GM23338 (cell line): ENCODE measurements around the gene IQCE. TPM values are rescaled to one million over a fixed set of nuclear protein-coding genes. Genes with fewer than 3 reads are reported as not detected.

Experiments used
- ATAC-seq: fragments of 200-7000 bp; cut with Tn5 transposase; 3 replicates; pipeline ENCODE4 v1.9.1; 2020
- DNase-seq: peaks from one replicate; pipeline ENCODE4 v3.0.0-alpha.2; 2015; ENCODE audit warnings: low spot score
- H2AFZ ChIP-seq: fragments of 200-600 bp; sonication (generic); 2 replicates; pipeline ENCODE4 v1.8.0; 2016; ENCODE audit warnings: antibody characterized with exemption, mild to moderate bottlenecking, moderate library complexity
- H3F3A ChIP-seq: fragments of 200-600 bp; sonication (generic); replicated peaks from 2 replicates; pipeline ENCODE4 v1.8.0; 2017; ENCODE audit warnings: antibody characterized with exemption, mixed run types, low read depth
- H3K27ac ChIP-seq: fragments of 200-600 bp; sonication (generic); 2 replicates; pipeline ENCODE4 v1.6.1; 2016; ENCODE audit warnings: low read depth
- H3K27me3 ChIP-seq: fragments of 200-600 bp; sonication (generic); 2 replicates; pipeline ENCODE4 v1.8.0; 2016; ENCODE audit warnings: mild to moderate bottlenecking, mixed run types, moderate library complexity; ENCODE audit not compliant: insufficient read depth
- H3K36me3 ChIP-seq: fragments of 200-600 bp; sonication (generic); 2 replicates; pipeline ENCODE4 v1.8.0; 2016; ENCODE audit warnings: mild to moderate bottlenecking; ENCODE audit not compliant: insufficient read depth
- H3K4me1 ChIP-seq: fragments of 200-600 bp; sonication (generic); 2 replicates; pipeline ENCODE4 v1.8.0; 2016; ENCODE audit warnings: mild to moderate bottlenecking, moderate library complexity; ENCODE audit not compliant: insufficient read depth
- H3K4me2 ChIP-seq: fragments of 200-600 bp; sonication (generic); 2 replicates; pipeline ENCODE4 v1.7.1; 2017; ENCODE audit warnings: mixed run types
- H3K4me3 ChIP-seq: fragments of 200-600 bp; sonication (generic); 2 replicates; pipeline ENCODE4 v1.6.1; 2016; ENCODE audit warnings: mixed run types
- H3K79me2 ChIP-seq: fragments of 200-600 bp; sonication (generic); replicated peaks from 2 replicates; pipeline ENCODE4 v1.8.0; 2017; ENCODE audit warnings: mild to moderate bottlenecking; ENCODE audit not compliant: insufficient read depth
- H3K9me2 ChIP-seq: fragments of 200-600 bp; sonication (generic); 2 replicates; pipeline ENCODE4 v1.8.0; 2017; ENCODE audit not compliant: insufficient read depth
- H4K20me1 ChIP-seq: fragments of 200-600 bp; sonication (generic); replicated peaks from 2 replicates; pipeline ENCODE4 v1.8.0; 2017; ENCODE audit warnings: mild to moderate bottlenecking; ENCODE audit not compliant: insufficient read depth
- H3K27ac Mint-ChIP-seq: 2 replicates; pipeline ENCODE4 v1.8.0; 2020; ENCODE audit warnings: inconsistent platforms, mild to moderate bottlenecking, moderate library complexity, mixed read lengths
- H3K27me3 Mint-ChIP-seq: 3 replicates; pipeline ENCODE4 v1.8.0; 2022; ENCODE audit warnings: low read depth, mild to moderate bottlenecking, moderate library complexity, mixed read lengths, inconsistent platforms; ENCODE audit not compliant: insufficient read depth, poor library complexity
- H3K36me3 Mint-ChIP-seq: 3 replicates; pipeline ENCODE4 v1.8.0; 2021; ENCODE audit warnings: low read depth, mild to moderate bottlenecking, inconsistent platforms, moderate library complexity, mixed read lengths
- H3K4me1 Mint-ChIP-seq: 3 replicates; pipeline ENCODE4 v1.8.0; 2020; ENCODE audit warnings: mild to moderate bottlenecking, inconsistent platforms, mixed read lengths
- H3K4me3 Mint-ChIP-seq: 3 replicates; pipeline ENCODE4 v1.8.0; 2021; ENCODE audit warnings: moderate library complexity, mild to moderate bottlenecking, inconsistent platforms, mixed read lengths
- H3K9me3 Mint-ChIP-seq: 3 replicates; pipeline ENCODE4 v1.8.0; 2020; ENCODE audit warnings: moderate library complexity, mild to moderate bottlenecking, inconsistent platforms, mixed read lengths
- CTCF ChIP-seq, 2 experiments: fragments of 200-600 bp in 1 of 2; sonication (generic) in 1 of 2; conservative IDR thresholded peaks; 2 replicates each; pipeline versions ENCODE4 v1.5.1 to v1.6.1; 2016 to 2017; ENCODE audit warnings: antibody characterized with exemption in 2 of 2, low read depth in 2 of 2, mild to moderate bottlenecking in 2 of 2, moderate library complexity in 1 of 2
- ETS1 ChIP-seq: IDR thresholded peaks from 2 replicates; pipeline ENCODE4 v1.6.1; 2016; ENCODE audit warnings: antibody characterized with exemption
- EZH2 ChIP-seq: fragments of 200-600 bp; sonication (generic); IDR thresholded peaks from one replicate; pipeline ENCODE4 v1.8.0; 2017; ENCODE audit warnings: antibody characterized with exemption, mild to moderate bottlenecking, low read depth; ENCODE audit not compliant: unreplicated experiment
- EZH2phosphoT487 ChIP-seq: fragments of 200-600 bp; sonication (generic); IDR thresholded peaks from one replicate; pipeline ENCODE4 v1.8.1; 2018; ENCODE audit warnings: antibody characterized with exemption; ENCODE audit not compliant: unreplicated experiment
- JUNB ChIP-seq: IDR thresholded peaks from one replicate; pipeline ENCODE4 v1.6.1; 2016; ENCODE audit warnings: antibody characterized with exemption; ENCODE audit not compliant: unreplicated experiment
- NANOG ChIP-seq: IDR thresholded peaks from 2 replicates; pipeline ENCODE4 v1.6.1; 2016; ENCODE audit warnings: antibody characterized with exemption, borderline replicate concordance
- POLR2AphosphoS5 ChIP-seq: IDR thresholded peaks from 2 replicates; pipeline ENCODE4 v1.6.1; 2016; ENCODE audit warnings: antibody characterized with exemption, low read depth
- REST ChIP-seq: IDR thresholded peaks from one replicate; pipeline ENCODE4 v1.6.1; 2018; ENCODE audit warnings: antibody characterized with exemption; ENCODE audit not compliant: unreplicated experiment
- STAT1 ChIP-seq: IDR thresholded peaks from one replicate; pipeline ENCODE4 v1.6.1; 2016; ENCODE audit warnings: antibody characterized with exemption; ENCODE audit not compliant: unreplicated experiment
- ZNF114 ChIP-seq: fragments of 250-450 bp; sonication (Bioruptor Pico); IDR thresholded peaks from 2 replicates; pipeline ENCODE4 v1.5.0; 2020; ENCODE audit warnings: mild to moderate bottlenecking, moderate library complexity
- ZNF331 ChIP-seq: fragments of 250-450 bp; sonication (Bioruptor Pico); IDR thresholded peaks from 2 replicates; pipeline ENCODE4 v1.5.0; 2020; ENCODE audit warnings: low read depth, mild to moderate bottlenecking, moderate library complexity
- ZNF462 ChIP-seq: fragments of 250-450 bp; sonication (Bioruptor Pico); IDR thresholded peaks from 2 replicates; pipeline ENCODE4 v1.5.0; 2020; ENCODE audit warnings: mild to moderate bottlenecking, moderate library complexity
- polyA plus RNA-seq: library from polyadenylated mRNA; unstranded; fragments of >200 nt; fragmentation: Nextera tagmentation; extraction: Ambion mirVana; gene quantifications from 2 replicates; pipeline ENCODE4 v1.2.1, GENCODE V29; 2016
- total RNA-seq: library from RNA; depleted of rRNA; stranded (reverse); fragments of >200 nt; shearing (Covaris generic); gene quantifications from 2 replicates; pipeline ENCODE4 v1.2.3, GENCODE V29; 2014

Gene IQCE
- total and polyA plus RNA-seq, 2 experiments from 2014 or later: 5.0 to 7.7 TPM

- H3K27me3 Mint-ChIP-seq: peaks cover 22% of the 10 kb centered on the region
- Histone ChIP-seq H3K4me2 (no peak overlapping the region), H3K4me1 (peaks cover 14% of the 10 kb centered on the region), H3K27ac (no peak overlapping the region), H3K79me2 (no peaks in the 10 kb centered on the region; the same call in 1 of the 2 replicates), H2AFZ (no peak overlapping the region), H4K20me1 (no peaks in the 10 kb centered on the region), H3K36me3 (peaks cover 6% of the 10 kb centered on the region; the same call in 1 of the 2 replicates), H3K27me3 (no peaks in the 10 kb centered on the region), H3K4me3 (no peak overlapping the region), H3F3A (0 out of 2 replicates have a peak, but pooled peaks cover 6% of the 10 kb centered on the region), H3K9me2 (no peaks in the 10 kb centered on the region)
- H3K4me3 Mint-ChIP-seq: no peak overlapping the region
- DNase-seq (no peak), ATAC-seq (no peak)
- no peak overlapping the region for H3K27ac Mint-ChIP-seq
- no peaks in the 10 kb centered on the region for H3K9me3 Mint-ChIP-seq
- peaks cover 33% of the 10 kb centered on the region for H3K36me3 Mint-ChIP-seq
- H3K4me1 Mint-ChIP-seq: peaks cover 11% of the 10 kb centered on the region
- TF ChIP-seq CTCF (conservative IDR thresholded peaks at IDR 0.05; ENCODE audit: low read depth in 2 of 2) (no peak), ZNF114 (no peak), REST (no peak), JUNB (no peak), EZH2 (no peak), STAT1 (no peak), ETS1 (no peak), POLR2AphosphoS5 (no peak), ZNF331 (no peak), EZH2phosphoT487 (no peak), NANOG (no peak), ZNF462 (no peak)
These were observed 91.2 kb downstream of the IQCE start for GRCh38 chr7:2649991-2650390.
